Mucosa of descending colon (tissue), 3 donors: ENCODE data around the gene DAO. TPM values are rescaled to one million over a fixed set of nuclear protein-coding genes. Genes with fewer than 3 reads are reported as not detected.

Source experiments
- ATAC-seq: fragments of 200-7000 bp; cut with Tn5 transposase; one replicate; pipeline ENCODE4 v1.9.1; 2020; ENCODE audit warnings: mild to moderate bottlenecking, moderate library complexity
- DNase-seq, 3 donors: peaks; one replicate each; pipeline ENCODE4 v3.0.0-alpha.2; 2020
- H3K36me3 ChIP-seq: fragments of 200-600 bp; one replicate; pipeline ENCODE4 v1.8.0; 2021; ENCODE audit warnings: low read depth, mild to moderate bottlenecking
- H3K4me1 ChIP-seq: fragments of 200-600 bp; one replicate; pipeline ENCODE4 v1.8.0; 2021; ENCODE audit warnings: low read depth, mild to moderate bottlenecking
- H3K4me3 ChIP-seq: fragments of 200-600 bp; one replicate; pipeline ENCODE4 v1.8.0; 2021; ENCODE audit warnings: mild to moderate bottlenecking
- H3K9me3 ChIP-seq: fragments of 200-600 bp; one replicate; pipeline ENCODE4 v1.8.0; 2021; ENCODE audit warnings: mild to moderate bottlenecking
- intact Hi-C, 2 donors: fragments of 100-400 bp; cut with DNase I in 1 of 2; cut with micrococcal nuclease in 1 of 2; formaldehyde crosslinking; loops; one replicate each; pipeline versions ENCODE4 v1.11.0 to v1.11.1; 2022; cut with DNase I, micrococcal nuclease
- total RNA-seq, 3 donors: library from RNA; stranded (reverse); fragmentation: NEBNext Ultra II Directional in 2 of 3; extraction: Animal tissue kit (Norgen Biotek cat#: 25700) in 2 of 3; gene quantifications; one replicate each; pipeline versions ENCODE4 v1.2.1 to v1.2.4, GENCODE V29; 2021 to 2023
- TF ChIP-seq, protein P1 (sequence below): fragments of 200-600 bp; IDR thresholded peaks from one replicate; pipeline ENCODE4 v1.8.0; 2022; ENCODE audit warnings: antibody characterized with exemption, mild to moderate bottlenecking
- donor health status: DM: no; HTN: no; CAD: no; lungs with moderate emphysema.
- donor health status: DM: no; HTN: no; CAD: no.
- donor health status: DM: no; HTN: yes; CAD: no.

DAO gene
- total RNA-seq, 3 donors from 2014 or later = 0.79 to 4.8 (median 3.0) TPM

DNA sequence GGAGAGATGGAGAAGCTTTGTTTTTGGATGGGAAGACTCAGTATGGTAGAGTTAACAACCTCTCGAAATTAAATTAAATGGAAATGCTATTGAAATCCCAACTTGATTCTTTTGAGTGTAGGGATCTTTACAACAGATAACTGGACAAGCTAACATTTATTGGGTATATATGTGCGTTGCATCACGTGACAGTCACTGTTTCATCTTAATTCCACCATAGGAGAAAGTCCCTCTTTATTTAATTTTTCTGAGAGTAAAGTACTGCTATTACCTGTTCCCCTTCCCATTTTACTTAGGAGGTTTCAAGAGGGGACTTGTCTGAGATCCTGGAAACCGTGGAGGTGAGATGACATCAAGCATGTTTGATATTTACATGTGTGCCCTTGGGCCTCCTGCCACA, 11.1 kb upstream of the DAO start:
- Histone ChIP-seq H3K4me1 (peaks cover 7% of the 10 kb centered on the region), H3K4me3 (no peak overlapping the region), H3K36me3 (no peaks in the 10 kb centered on the region), H3K9me3 (no peaks in the 10 kb centered on the region)
- no peak for DNase-seq
- TF ChIP-seq, protein P1, sequence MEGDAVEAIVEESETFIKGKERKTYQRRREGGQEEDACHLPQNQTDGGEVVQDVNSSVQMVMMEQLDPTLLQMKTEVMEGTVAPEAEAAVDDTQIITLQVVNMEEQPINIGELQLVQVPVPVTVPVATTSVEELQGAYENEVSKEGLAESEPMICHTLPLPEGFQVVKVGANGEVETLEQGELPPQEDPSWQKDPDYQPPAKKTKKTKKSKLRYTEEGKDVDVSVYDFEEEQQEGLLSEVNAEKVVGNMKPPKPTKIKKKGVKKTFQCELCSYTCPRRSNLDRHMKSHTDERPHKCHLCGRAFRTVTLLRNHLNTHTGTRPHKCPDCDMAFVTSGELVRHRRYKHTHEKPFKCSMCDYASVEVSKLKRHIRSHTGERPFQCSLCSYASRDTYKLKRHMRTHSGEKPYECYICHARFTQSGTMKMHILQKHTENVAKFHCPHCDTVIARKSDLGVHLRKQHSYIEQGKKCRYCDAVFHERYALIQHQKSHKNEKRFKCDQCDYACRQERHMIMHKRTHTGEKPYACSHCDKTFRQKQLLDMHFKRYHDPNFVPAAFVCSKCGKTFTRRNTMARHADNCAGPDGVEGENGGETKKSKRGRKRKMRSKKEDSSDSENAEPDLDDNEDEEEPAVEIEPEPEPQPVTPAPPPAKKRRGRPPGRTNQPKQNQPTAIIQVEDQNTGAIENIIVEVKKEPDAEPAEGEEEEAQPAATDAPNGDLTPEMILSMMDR = no peak
- intact Hi-C loops = no loop called here
- ATAC-seq = no peak

DNA sequence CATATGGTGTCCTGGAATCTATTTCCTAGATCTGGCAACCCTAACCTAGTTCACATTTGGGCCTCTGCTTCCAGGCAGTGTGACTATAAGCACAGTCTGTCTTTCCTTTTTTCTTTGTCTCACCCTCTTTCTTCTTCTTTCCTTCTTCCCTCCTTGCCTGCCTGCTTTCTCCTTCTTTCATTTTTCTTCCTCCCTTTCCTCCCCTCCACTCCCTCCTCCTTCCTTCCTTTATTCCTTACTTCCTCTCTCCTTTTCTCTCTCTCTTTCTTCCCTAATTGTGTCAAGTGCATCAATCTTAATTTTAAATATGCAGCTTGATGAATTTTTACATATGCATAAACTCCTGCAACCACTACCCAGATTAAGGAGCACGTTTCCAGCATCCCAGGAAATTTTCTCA, 4.6 kb upstream of the DAO start:
- no peak overlapping the region for H3K4me3 ChIP-seq
- peaks cover 7% of the 10 kb centered on the region for H3K4me1 ChIP-seq
- TF ChIP-seq, protein P1 = no peak
- no peak for ATAC-seq
- intact Hi-C loops = no loop called here
- H3K36me3 ChIP-seq = no peaks in the 10 kb centered on the region
- no peaks in the 10 kb centered on the region for H3K9me3 ChIP-seq
- DNase-seq = no peak

DNA sequence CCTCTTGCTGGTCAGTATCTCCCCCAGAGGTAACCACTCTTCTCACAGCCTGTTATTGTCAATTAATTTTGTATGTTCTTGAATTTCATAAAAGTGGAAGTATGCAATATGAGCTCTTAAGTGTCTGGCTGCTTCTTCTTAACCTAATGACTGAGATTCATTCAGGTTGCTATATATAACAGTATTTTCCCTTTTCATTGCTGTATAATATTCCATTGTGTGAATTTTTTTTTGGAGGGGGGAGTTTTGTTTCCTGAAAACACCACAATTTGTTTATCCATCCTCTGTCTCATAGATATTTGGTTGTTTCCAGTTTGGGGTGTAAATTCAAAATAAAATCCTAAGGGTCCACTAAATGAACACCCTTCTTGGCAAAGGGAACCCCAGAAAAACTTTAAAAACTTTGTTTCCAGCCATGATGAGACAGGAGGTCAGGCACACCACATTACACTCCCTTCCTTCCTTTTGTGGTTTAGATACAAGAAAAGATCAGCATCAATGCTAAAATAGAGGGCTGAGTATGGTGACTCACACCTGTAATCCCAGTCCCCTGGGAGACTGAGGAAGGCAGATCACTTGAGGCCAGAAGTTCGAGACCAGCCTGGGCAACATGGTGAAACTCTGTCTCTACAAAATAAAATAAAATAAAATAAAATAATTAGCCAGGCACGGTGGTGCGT, 4.1 kb upstream of the DAO start:
- no peak for ATAC-seq
- no peaks in the 10 kb centered on the region for H3K36me3 ChIP-seq

DNA sequence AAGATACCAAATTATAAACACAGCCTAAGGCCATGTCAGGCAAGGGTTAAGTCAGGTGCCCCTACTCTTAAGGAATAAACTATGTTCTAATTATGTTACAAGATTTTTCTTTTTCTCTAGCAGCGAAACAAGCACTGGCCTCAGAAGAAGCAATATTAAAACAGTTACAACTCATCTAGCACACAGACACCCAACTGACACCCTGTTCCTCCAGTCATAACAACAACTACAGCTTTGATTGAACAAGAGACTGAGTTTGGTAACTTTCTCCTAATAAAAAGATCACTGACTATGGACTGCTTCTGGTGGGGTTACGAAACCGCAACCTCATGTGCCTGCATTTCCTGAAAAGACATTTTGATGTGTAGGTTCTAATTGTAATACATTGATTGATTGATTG, 3.3 kb upstream of the DAO start:
- peaks cover under 1% of the 10 kb centered on the region for H3K4me1 ChIP-seq
- H3K36me3 ChIP-seq = no peaks in the 10 kb centered on the region
- no peak overlapping the region for H3K4me3 ChIP-seq
- no peak for DNase-seq
- no peak for ATAC-seq
- H3K9me3 ChIP-seq = no peaks in the 10 kb centered on the region
- intact Hi-C loops = no loop called here
- TF ChIP-seq, protein P1 = no peak

More for the DNA sequence above, 4.1 kb upstream of the DAO start:
- peaks cover 7% of the 10 kb centered on the region for H3K4me1 ChIP-seq
- no peaks in the 10 kb centered on the region for H3K9me3 ChIP-seq
- TF ChIP-seq, protein P1 = no peak
- H3K4me3 ChIP-seq = no peak overlapping the region
- DNase-seq = no peak
- intact Hi-C loops = no loop called here

DNA sequence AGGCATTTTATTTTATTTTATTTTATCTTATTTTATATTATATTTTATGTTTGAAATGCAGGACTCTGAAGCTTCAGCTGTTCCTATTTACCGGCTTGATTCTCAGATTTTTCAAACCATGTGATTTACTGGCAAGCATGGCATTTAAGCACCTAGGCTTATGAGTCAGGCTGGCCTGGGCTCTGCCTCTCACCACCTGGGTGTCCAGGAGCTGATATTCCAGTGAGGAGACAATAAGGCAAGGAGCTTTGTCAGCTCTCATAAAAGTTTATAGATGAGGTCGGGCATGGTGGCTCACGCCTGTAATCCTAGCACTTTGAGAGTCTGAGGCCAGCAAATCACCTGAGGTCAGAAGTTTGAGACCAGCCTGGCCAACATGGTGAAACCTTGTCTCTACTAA, 2.1 kb downstream of the DAO start:
- DNase-seq (no peak), ATAC-seq (peak; percentile 78)
- TF ChIP-seq, protein P1 = no peak
- H3K4me1 ChIP-seq = no peaks in the 10 kb centered on the region
- H3K36me3 ChIP-seq = no peaks in the 10 kb centered on the region
- H3K9me3 ChIP-seq = no peaks in the 10 kb centered on the region
- intact Hi-C loops = no loop called here
- no peak overlapping the region for H3K4me3 ChIP-seq
